AG09309 (cell line): ENCODE results near the gene SLX9.

ENCODE experiments used
- DNase-seq: peaks from one replicate; pipeline ENCODE4 v3.0.0-alpha.2; 2010; ENCODE audit warnings: low read depth
- H3K4me3 ChIP-seq: 2 replicates; pipeline ENCODE4 v1.5.1; 2011; ENCODE audit warnings: mild to moderate bottlenecking, low read depth, low read length, moderate library complexity; ENCODE audit not compliant: control insufficient read depth
- CTCF ChIP-seq: IDR thresholded peaks from 2 replicates; pipeline ENCODE4 v1.5.1; 2011; ENCODE audit warnings: mild to moderate bottlenecking, low read depth, low read length, inconsistent platforms; ENCODE audit not compliant: insufficient read depth, control insufficient read depth; ENCODE audit errors: missing control alignments

The SLX9 gene

DNA sequence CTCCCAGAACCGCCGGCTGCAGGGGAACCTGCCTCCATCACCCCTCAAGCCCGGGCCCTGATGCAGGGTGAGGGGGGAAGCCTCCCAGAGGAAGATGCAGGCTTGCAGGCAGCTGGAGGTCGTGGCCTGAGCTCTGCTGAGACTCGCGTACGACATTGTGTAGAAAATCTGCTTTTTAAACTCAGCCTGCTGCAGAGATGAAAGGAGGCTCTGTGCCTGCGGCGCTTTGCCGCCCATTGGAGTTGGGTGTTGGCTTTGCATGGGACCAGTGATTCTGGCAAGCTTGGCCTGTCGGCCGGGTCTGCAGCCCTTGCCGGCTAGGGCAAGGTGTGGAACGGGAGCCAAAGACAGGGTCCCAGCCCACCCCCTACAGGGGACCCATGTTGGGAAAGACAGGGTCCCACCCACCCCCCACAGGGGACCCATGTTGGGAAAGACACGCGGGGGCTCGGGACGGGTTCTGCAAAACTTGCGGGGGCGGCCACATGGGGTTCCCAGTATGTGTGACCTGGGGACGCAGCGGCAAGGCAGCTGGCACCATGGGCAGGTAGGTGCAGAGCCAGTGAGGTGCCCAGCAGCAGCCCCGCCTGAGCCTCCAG is 55.6 kb downstream of the SLX9 start:
- DNase-seq = no peak
- no peak for TF ChIP-seq CTCF
- no peak overlapping the region for H3K4me3 ChIP-seq

DNA sequence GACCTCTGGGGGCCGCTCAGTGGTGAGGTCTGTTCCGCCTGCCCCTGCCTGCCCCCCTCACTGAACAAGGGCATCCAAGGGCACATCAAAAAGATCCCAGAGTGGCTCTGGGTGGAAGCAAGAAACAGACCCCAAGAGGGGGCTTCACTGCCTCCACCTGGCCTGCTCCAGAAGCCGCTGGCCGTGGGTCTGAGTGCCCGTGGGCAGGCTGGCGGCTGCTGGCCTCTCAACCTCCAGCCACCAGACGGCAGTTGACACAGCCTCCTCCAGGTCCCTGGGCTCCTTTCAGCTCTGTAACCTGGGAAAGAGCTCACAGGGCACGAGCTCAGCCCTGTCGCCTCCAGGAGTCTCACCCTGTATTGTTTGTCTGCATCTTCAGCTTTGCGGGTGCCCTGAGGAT is 56.3 kb downstream of the SLX9 start:
- no peak for TF ChIP-seq CTCF
- no peak overlapping the region for H3K4me3 ChIP-seq
- DNase-seq = no peak

DNA sequence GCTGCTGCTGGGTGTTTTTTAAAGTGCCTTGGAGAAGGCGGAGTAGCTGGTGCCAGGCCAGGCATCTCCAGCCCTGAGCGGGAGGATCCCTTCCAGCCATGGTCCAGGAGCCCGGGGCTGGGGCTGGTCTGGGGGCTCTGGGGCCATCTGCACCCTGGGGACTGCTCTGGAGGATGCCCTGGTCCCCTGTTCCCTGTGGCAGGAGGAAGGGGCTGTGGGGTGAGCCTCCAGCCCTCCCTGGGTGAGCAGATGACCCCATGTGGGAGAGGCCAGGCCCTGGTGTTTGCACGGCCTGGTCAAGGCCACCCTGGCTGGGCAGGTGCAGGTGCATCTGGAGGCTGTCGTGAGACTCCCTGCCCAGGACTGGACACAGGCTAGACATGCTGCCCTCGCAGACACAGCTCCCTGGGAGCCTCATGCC is 56.7 kb downstream of the SLX9 start:
- no peak overlapping the region for H3K4me3 ChIP-seq
- no peak for DNase-seq
- no peak for TF ChIP-seq CTCF

DNA sequence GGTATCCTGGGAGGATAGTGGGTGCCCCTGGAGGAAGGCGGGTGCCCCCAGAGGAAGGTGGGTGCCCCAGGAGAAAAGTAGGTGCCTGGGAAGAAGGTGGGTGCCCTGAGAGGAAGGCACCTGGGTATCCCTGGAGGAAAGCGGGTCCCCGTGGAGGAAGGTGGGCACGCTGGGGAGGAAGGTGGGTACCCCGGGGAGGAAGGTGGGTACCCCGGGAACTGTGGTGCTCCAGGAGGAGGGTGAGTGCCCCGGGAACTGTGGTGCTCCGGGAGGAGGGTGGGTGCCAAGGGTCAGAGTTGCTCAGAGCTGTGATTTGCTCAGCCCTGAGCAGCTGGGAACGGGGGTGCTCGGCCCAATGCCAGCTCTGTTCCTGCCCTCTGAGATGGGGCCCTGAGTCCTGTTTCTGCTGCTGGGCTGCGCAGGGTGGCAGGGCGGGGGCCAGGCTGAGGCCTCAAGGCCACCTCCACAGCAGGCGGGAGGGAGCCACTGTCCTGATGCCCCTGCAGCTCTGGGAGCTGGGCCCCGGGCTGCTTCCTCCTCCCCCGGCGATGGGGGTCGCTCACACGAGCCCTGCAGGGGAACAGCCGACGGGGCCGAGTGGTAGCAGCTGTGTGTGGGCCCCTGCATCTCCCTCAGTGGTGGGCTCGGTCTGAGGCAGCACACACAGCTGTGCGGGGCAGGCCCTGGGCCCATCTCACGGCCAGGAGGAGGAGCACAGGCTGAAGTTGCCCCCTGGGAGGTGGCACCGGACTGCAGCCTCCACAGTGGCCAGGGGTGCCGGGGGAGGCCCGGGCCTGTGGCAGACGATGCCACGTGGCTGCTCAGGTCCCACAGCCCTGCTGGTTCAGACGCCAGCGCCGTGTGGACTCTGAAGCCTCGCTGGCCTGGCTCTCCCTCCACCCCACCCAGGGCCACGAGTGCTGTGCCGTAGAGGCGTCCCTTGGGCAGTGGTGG is 57.4 kb downstream of the SLX9 start:
- H3K4me3 ChIP-seq = no peak overlapping the region
- no peak for DNase-seq
- no peak for TF ChIP-seq CTCF

DNA sequence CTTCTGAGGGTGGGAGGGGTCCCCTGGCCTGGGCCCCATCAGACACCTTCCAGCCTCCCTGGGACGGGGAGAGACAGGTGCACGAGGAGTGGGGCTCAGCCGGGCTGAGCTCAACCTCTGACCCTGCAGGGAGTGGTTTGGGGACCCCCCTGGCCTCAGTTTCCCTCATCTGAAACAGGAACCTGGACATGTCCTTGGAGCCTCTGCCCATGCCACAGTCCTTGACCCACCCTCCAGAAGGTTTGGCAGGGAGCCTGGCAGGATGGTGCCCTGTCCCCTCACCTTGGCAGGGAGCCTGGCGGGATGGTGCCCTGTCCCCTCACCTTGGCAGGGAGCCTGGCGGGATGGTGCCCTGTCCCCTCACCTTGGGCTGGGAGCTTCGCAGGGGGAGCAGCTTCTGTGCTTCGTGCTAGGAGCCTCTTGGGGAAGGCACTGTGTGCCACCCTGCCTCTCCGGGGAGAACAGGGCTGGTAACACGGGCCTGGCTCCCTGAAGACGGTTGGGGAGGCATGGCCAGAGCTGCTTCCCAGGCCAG is 58.3 kb downstream of the SLX9 start:
- no peak for TF ChIP-seq CTCF
- H3K4me3 ChIP-seq = no peak overlapping the region
- DNase-seq = no peak

DNA sequence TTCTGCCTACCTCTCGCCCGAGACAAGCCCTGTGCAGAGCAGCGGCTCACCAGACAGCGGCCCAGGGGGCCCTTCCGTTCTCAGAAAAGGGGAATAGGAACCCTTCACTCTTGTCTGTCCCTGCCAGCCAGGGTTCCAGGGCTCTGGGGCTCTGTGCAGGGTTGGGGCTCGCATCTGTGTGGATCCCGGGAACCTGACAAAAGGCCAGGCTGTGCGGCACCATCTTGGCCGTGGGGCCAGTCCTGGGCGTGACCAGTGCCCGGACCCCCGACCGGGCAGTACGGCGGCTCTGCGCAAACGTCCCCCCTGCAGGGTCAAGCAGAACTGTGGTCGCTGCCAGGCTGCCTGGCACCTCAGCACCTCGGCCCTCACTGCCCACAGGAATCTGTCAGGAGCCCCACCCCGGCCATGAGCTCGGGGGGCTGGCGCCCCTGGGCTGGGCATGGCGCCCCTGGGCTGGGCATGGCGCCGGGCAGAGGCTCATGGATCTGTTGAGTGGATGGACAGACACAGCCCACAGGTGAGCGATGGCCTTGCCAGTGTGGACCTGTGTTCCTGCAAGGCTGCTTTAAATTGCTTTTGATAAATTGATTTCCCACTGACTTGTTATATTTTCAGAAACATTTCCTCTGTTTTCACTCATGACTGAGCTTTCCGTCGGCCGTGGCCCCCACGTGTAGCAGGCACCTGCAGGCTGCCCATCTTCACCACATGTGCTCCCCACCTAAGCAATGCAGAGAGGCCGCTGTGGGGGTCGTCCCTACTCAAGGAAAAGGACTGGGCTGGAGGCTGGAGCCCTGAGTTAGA is 59.0 kb downstream of the SLX9 start:
- DNase-seq = no peak
- TF ChIP-seq CTCF = no peak
- H3K4me3 ChIP-seq = no peak overlapping the region
